Measurements from ENCODE around the gene ISLR2.

GRCh38 chr15:74130849-74131627 lies 652 bp downstream of the ISLR2 start:
- TF ChIP-seq CTCF (IDR thresholded peaks at IDR 0.05; ENCODE audit: poor library complexity), result no peak
- TF ChIP-seq EZH2 (IDR thresholded peaks at IDR 0.05; ENCODE audit: borderline replicate concordance), result no peak
